Endothelial cell of umbilical vein (primary cell): ENCODE data around the gene MBLAC2.

ENCODE experiments used
- CTCF ChIP-seq, 2 donors: IDR thresholded peaks; 1 replicate in 1 of 2; 2 replicates in 1 of 2; pipeline ENCODE4 v1.5.1; 2011; ENCODE audit warnings: low read length in 2 of 2, mild to moderate bottlenecking in 2 of 2, moderate library complexity in 2 of 2, control low read depth in 1 of 2, inconsistent platforms in 1 of 2, low read depth in 1 of 2; ENCODE audit not compliant: insufficient read depth in 1 of 2; ENCODE audit errors: extremely low read depth in 1 of 2
- EZH2 ChIP-seq: IDR thresholded peaks from 2 replicates; pipeline ENCODE4 v1.6.1; 2012; ENCODE audit warnings: borderline replicate concordance, low read depth, mild to moderate bottlenecking, moderate library complexity, low read length, inconsistent platforms; ENCODE audit not compliant: severe bottlenecking
- FOS ChIP-seq: IDR thresholded peaks from 2 replicates; pipeline ENCODE4 v1.6.1; 2011; ENCODE audit warnings: mild to moderate bottlenecking, low read length, moderate library complexity, borderline replicate concordance; ENCODE audit not compliant: insufficient read depth
- GATA2 ChIP-seq: IDR thresholded peaks from 2 replicates; pipeline ENCODE4 v1.7.0; 2011; ENCODE audit warnings: low read depth, mild to moderate bottlenecking, moderate library complexity, mixed read lengths, low read length; ENCODE audit not compliant: insufficient read length, insufficient read depth
- JUN ChIP-seq: IDR thresholded peaks from 2 replicates; pipeline ENCODE4 v1.6.1; 2011; ENCODE audit warnings: borderline replicate concordance, low read depth; ENCODE audit not compliant: insufficient read length, insufficient read depth
- MAX ChIP-seq: IDR thresholded peaks from 2 replicates; pipeline ENCODE4 v1.6.1; 2011; ENCODE audit not compliant: insufficient read depth, insufficient read length
- MYC ChIP-seq: IDR thresholded peaks from one replicate; pipeline ENCODE4 v1.6.1; 2011; ENCODE audit warnings: mild to moderate bottlenecking, low read depth, low read length
- POLR2A ChIP-seq: IDR thresholded peaks from 2 replicates; pipeline ENCODE4 v1.6.1; 2012; ENCODE audit warnings: low read depth, mild to moderate bottlenecking, control low read depth, low read length
- POLR2AphosphoS5 ChIP-seq: IDR thresholded peaks from 2 replicates; pipeline ENCODE4 v1.6.1; 2012; ENCODE audit warnings: low read depth, mild to moderate bottlenecking, control low read depth, low read length, moderate library complexity; ENCODE audit not compliant: insufficient read depth

- TF ChIP-seq CTCF (IDR thresholded peaks at IDR 0.05; ENCODE audit: extremely low read depth in 1 of 2, insufficient read depth in 1 of 2, low read depth in 1 of 2, low read length in 2 of 2) = no peak
- TF ChIP-seq JUN = no peak
- TF ChIP-seq MAX = no peak
- TF ChIP-seq EZH2 = no peak
- no peak for TF ChIP-seq POLR2AphosphoS5
- TF ChIP-seq POLR2A = no peak
- no peak for TF ChIP-seq FOS
- TF ChIP-seq MYC = no peak
- no peak for TF ChIP-seq GATA2
Measured at GRCh38 chr5:90503596-90503995, 29.0 kb upstream of the MBLAC2 start.
